HL-60/S4 treated with retinoic acid at 250 ng/mL for 4 days and 3 days (cell line): ENCODE results near the gene CD226.
"Not testable (repeated sequence)": the region's sequence is repeated elsewhere in the genome, so short reads cannot be mapped to it uniquely, and the experiment has no call there.

Experiments
- in situ Hi-C: fragments of 300-500 bp; cut with MboI; formaldehyde crosslinking; loops from 2 replicates; pipeline ENCODE4 v1.7.0; 2022; ENCODE audit warnings: low sequenced_read_pairs

Gene CD226

GRCh38 chr18:69878213-69878933, 69.3 kb downstream of the CD226 start:
- in situ Hi-C loops: no loop called here

- in situ Hi-C loops: no loop called here
Measured at GRCh38 chr18:69876490-69876889, 71.2 kb downstream of the CD226 start.

GRCh38 chr18:69874058-69874457, 73.6 kb downstream of the CD226 start:
- in situ Hi-C loops: no loop called here

GRCh38 chr18:69872661-69873060, 75.0 kb downstream of the CD226 start:
- in situ Hi-C loops: no loop called here

- in situ Hi-C loops: no loop called here
Measured at GRCh38 chr18:69871363-69871762, 76.3 kb downstream of the CD226 start.

GRCh38 chr18:69870736-69871135, 76.9 kb downstream of the CD226 start:
- in situ Hi-C loops: no loop called here

- in situ Hi-C loops: no loop called here
Measured at GRCh38 chr18:69866212-69866611, 81.5 kb downstream of the CD226 start.

- in situ Hi-C loops: no loop called here
Measured at GRCh38 chr18:69865776-69866175, 81.9 kb downstream of the CD226 start.

- in situ Hi-C loops: not testable (repeated sequence)
Measured at GRCh38 chr18:69864802-69865201, 82.9 kb downstream of the CD226 start.

GRCh38 chr18:69858897-69859296, 88.8 kb downstream of the CD226 start:
- in situ Hi-C loops: no loop called here

- in situ Hi-C loops: no loop called here
Measured at GRCh38 chr18:69854455-69854854, 93.2 kb downstream of the CD226 start.

- in situ Hi-C loops: no loop called here
Measured at GRCh38 chr18:69853051-69853450, 94.6 kb downstream of the CD226 start.

GRCh38 chr18:69845593-69846506, 101.8 kb downstream of the CD226 start:
- in situ Hi-C loops: no loop called here

- in situ Hi-C loops: no loop called here
Measured at GRCh38 chr18:69844656-69845055, 103.0 kb downstream of the CD226 start.

GRCh38 chr18:69843015-69843414, 104.7 kb downstream of the CD226 start:
- in situ Hi-C loops: no loop called here

- in situ Hi-C loops: no loop called here
Measured at GRCh38 chr18:69841117-69841516, 106.6 kb downstream of the CD226 start.

- in situ Hi-C loops: no loop called here
Measured at GRCh38 chr18:69840445-69840844, 107.2 kb downstream of the CD226 start.

GRCh38 chr18:69840001-69840400, 107.7 kb downstream of the CD226 start:
- in situ Hi-C loops: no loop called here

GRCh38 chr18:69839497-69839896, 108.2 kb downstream of the CD226 start:
- in situ Hi-C loops: no loop called here

- in situ Hi-C loops: no loop called here
Measured at GRCh38 chr18:69838620-69839411, 108.9 kb downstream of the CD226 start.

- in situ Hi-C loops: no loop called here
Measured at GRCh38 chr18:69838003-69838402, 109.7 kb downstream of the CD226 start.
